ENCODE measurements around the gene GADD45B.
"Not testable (repeated sequence)": the region's sequence is repeated elsewhere in the genome, so short reads cannot be mapped to it uniquely, and the experiment has no call there.

The GADD45B gene

DNA sequence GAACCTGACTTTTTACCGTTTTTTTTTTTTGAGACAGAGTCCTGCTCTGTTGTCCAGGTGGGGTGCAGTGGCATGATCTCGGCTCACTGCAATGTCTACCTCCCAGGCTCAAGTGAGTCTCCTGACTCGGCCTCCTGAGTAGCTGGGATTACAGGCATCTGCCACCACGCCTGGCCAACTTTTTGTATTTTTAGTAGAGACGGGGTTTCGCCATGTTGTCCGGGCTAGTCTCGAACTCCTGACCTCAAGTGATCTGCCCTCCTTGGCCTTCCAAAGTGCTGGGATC is 6.1 kb upstream of the GADD45B start:
- not testable (repeated sequence) for DNase-seq

DNA sequence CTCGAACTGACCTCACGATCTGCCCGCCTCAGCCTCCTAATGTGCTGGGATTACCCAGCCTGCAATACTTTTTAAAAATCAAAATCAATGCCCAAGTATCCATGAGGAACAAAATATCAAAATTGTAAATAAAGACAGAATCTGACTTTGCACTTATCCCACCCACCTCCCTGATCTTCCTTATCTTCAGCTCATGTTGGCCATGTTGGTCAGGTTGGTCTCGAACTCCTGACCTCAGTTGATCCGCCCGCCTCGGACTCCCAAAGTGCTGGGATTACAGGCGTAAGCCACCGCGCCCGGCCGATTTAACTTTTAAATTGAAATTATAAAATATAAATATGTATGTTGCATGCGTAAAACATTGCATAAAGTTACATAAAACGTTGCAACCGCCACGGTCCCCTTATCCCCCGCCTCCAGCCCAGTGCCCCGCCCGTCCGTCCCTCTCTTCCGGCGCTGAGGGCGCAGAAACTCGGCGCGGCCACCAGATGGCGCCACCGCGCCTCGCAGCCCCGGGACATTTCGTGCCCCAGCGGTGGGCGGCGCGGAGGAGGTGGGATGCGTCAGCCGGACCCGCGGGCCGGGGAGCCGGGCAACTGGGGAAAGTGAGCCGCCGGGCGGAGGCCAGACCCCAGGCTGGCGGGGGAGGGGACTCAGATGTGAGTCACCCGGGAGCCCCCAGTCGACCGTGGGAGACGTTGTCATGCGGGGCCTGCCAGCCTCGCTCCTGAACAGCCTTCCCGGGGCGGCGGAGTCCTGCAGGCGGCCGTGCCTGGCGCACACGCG is 1.5 kb upstream of the GADD45B start:
- DNase-seq: peak; percentile 91

- DNase-seq: peak; percentile 65
Observed at GRCh38 chr19:2475018-2475701, 767 bp upstream of the GADD45B start.

- peak; percentile 78 for DNase-seq
Observed at GRCh38 chr19:2476451-2477140, 669 bp downstream of the GADD45B start.

GRCh38 chr19:2477141-2477710 is 1.3 kb downstream of the GADD45B start:
- DNase-seq: peak; percentile 52

DNA sequence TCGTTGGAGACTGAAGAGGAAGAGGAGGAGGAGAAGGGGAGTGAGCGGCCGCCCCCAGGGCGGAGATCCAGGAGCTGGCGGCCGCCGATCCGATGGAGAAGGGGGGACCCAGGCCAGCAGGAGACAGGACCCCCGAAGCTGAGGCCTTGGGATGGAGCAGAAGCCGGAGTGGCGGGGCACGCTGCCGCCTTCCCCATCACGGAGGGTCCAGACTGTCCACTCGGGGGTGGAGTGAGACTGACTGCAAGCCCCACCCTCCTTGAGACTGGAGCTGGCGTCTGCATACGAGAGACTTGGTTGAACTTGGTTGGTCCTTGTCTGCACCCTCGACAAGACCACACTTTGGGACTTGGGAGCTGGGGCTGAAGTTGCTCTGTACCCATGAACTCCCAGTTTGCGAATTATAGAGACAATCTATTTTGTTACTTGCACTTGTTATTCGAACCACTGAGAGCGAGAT is 1.8 kb downstream of the GADD45B start:
- DNase-seq: no peak

- DNase-seq: no peak
Observed at GRCh38 chr19:2478278-2478755, 2.4 kb downstream of the GADD45B start.

DNA sequence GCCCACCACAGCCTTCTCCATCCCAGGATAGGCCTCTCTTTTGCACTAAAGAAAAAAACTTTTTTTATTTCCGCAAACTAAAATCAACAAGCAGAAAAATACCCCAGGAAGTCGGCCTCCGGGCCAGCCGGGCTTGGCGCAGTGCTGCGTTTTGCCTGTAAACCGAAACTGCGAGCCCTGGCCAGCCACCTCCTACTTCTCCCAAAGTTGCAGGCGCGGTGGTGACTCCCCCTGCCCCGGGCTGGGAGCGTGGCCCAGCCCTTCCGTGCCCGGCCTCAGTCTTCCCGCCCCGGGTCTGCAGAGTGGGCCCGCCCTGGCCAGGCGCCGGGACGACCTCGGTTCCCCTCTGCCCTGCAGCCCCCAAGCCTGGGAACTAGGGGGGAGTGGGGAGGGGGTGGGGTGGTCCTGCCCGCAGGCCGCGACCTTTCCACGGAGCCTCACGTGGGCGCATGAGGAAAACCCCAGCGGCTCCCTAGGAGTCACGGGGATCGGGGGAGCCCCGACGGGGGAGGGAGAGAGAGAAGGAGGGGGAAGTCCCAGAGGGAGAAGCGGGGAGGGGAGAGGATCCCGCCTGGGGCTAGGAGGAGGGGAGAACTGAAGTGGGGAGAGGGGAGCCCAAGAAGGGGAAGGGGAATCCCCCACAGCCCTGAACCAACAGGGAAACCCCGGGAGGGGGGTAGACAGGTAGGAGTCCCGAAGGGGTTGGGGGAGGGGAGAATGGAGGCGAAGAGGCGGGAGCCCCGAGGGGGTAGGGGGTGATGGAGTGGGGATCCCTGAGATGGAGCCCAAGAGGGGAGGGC is 3.0 kb downstream of the GADD45B start:
- DNase-seq: peak; percentile 65

DNA sequence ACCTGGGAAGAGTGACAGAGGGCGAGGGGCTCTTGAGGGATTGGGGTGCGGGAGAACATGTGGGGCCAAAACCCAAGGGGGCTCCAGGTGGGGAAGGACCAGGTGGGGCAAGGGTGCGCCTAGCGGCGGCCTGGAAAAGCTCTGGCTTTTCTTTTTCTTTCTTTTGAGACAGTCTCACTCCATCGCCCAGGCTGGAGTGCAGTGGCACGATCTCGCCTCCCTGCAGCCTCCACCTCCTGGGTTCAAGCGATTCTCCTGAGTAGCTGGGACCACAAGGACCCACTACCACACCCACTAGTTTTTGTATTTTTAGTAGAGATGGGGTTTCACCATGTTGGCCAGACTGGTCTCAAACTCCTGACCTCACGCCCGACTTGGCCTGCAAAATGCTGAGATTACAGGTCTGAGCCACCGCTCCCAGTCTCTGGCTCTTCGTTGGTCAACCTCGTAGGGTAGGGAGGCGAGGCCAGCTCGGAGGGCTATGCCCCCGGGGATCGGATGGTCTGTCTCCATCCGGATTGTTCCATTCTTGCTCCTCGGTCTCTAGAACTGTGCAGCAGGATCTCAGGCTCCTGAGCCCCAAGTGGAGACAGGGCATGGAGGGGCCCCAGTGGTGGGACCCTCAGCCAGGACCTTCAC is 3.7 kb downstream of the GADD45B start:
- no peak for DNase-seq

- no peak for DNase-seq
Observed at GRCh38 chr19:2481466-2481865, 5.5 kb downstream of the GADD45B start.

- no peak for DNase-seq
Observed at GRCh38 chr19:2482354-2483038, 6.6 kb downstream of the GADD45B start.

GRCh38 chr19:2483084-2483483 is 7.2 kb downstream of the GADD45B start:
- DNase-seq: no peak

- DNase-seq: no peak
Observed at GRCh38 chr19:2483484-2484151, 7.7 kb downstream of the GADD45B start.

DNA sequence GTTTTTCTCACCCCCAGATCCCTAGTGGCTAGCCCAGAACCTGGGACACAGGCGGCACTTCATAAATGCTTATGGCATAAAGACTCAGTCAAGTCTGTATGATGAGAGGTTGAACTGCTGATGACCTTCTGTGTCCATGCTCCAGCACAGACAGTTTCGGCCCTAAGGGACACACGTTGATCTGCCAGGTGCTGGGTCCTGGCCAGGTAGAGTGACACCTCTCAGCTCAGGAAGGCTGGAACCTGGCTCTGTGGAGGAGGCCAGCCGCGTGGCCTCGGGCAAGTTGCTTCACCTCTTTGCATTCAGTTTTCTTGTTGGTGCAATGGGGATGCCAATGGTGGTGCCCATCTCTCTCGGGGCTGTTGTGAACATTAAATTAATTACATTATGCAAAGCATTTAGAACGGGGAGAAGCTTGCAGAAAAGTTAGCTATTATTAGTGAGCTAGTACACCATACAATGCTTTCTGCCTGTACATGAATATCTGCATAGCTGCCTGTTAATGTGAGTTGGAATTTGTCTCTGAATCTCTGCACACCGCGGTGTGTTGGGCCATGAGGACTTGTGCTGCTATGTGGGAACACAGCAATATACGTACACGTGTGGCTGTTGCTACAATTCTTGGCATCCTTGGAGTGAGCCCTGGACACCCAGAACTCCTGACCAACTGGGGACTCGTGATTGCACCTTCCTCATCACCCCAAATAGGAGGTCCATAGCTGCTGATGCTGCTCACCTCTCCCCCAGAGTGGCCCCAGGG is 8.4 kb downstream of the GADD45B start:
- DNase-seq: no peak

DNA sequence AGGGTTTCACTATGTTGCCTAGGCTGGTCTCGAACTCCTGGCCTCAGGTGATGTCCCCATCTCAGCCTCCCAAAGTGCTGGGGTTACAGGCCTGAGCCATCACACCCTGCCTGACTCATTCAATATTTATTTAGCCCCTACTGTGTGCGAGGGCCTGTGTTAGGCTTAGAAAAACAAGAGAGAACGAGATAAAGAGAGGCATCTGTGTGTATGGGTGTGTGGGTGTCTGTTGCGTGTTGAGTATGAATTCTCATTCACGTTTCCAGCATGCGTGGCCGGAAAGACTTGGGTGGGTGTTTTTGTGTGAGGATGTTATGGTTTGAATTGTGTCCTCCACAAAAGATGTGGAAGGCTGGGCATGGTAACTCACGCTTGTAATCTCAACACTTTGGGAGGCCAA is 9.5 kb downstream of the GADD45B start:
- DNase-seq: no peak

DNA sequence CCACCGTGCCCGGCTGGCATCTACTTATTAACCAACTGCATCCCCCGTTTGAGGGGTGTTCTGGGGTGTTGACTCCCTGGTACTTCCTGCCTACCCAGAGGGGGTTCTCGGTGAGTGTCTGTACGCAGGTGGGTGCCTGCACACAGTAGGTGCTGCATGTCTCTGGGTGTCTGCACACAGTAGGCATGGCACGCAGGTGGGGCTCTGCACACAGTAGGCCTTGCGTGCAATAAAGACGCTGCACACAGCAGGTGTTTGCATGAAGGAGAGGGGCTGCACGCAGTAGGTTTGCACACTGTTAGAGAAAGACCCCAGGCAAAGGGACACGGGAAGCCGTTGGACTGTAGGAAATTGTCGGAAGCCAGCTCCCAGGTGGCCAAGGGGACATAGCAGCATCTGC is 11.2 kb downstream of the GADD45B start:
- no peak for DNase-seq

GRCh38 chr19:2487842-2488241 is 11.9 kb downstream of the GADD45B start:
- DNase-seq: no peak

DNA sequence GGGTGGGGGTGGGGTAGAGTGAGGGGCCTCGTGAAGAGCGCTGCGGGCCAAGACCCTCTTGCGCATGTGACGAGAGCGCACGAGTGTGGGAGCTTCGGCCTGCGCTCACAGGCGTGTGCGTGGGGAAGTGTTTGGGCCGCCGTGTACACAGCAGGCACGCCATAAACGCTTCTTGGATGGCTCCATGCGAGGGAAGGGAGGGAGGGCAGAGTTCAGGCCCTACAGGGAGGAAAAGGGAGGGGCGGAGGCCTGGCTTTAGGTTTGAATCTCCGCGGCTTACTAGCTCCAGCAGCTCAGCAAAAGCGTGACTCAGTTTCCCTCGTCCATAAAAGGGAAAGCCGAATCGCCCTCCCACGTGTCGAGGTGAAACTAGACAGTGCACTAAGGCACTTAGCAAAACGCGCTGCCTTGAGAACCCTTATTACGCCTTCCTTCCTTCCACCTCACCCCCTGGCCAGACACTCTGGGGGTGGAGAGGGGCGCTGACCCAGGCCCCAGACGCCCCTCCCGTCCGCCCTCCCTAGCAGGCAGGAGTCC is 12.5 kb downstream of the GADD45B start:
- no peak for DNase-seq

DNA sequence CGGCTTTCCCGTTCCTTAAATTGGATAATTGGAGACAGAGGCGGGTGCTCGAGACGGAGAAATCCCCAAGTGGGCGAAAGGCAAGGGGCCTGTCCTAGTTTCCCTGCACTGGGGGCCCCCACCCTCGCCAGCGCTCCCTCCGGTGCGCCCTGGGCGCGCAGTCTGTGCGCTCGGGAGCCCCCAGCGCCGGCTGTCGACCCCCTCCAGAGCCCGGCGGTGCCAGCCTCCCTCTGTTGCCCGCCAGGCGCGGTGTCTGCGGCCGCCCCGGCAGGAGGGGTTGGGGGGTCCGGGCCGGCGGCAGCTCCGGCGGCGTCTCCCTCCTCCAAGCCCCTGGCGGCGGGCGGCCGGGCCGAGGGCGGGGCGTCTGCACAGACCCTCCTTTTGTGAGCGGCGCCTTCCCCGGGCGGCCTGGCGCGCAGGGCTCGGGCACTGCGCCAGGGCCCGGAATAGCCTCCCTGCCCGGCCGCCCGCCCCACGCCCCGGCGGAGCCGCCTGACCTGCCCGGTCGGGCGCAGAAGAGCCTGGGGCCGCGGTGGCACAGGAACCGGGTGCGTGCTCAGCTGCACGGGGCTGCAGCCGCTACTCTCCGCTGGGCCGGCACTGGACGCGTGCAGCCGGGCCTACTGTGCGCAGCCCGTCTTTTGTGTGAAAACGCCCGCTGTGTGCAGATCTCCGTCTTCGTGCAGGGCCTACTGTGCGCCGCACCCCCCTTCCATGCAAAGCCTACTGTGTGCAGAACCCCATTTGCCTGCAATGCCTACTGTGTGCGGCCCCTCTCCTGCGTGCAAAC is 13.2 kb downstream of the GADD45B start:
- no peak for DNase-seq

All from activated CD4-positive, CD25-positive, alpha-beta regulatory T cell treated with anti-CD3 and anti-CD28 coated beads, Interleukin-2, amount 50 U/mL, for 72 hours (primary cell).